GM21447 (cell line): Measurements from ENCODE around the gene WFDC2.

ENCODE experiments used
- ATAC-seq: cut with Tn5 transposase; IDR thresholded peaks from one replicate; pipeline ENCODE4 v1.9.1; 2021; ENCODE audit not compliant: unreplicated experiment

Gene WFDC2

DNA sequence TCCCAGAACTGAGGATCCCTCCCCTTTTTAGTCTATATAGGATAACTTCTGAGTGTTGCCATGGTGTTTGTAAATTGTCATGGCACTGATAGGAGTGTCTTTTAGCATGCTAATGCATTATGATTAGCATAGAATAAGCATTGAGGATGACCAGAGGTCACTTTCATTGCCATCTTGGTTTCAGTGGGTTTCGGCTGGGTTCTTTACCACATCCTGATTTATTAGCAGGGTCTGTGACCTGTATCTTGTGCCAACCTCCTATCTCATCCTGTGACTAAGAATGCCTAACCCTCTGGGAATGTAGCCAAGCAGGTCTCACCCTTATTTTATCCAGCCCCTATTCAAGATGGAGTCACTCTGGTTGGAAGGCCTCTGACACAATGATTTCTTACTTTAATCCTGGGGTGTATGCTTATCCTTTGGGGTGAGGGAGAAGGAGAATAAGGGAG, 19.6 kb downstream of the WFDC2 start:
- ATAC-seq = no peak

DNA sequence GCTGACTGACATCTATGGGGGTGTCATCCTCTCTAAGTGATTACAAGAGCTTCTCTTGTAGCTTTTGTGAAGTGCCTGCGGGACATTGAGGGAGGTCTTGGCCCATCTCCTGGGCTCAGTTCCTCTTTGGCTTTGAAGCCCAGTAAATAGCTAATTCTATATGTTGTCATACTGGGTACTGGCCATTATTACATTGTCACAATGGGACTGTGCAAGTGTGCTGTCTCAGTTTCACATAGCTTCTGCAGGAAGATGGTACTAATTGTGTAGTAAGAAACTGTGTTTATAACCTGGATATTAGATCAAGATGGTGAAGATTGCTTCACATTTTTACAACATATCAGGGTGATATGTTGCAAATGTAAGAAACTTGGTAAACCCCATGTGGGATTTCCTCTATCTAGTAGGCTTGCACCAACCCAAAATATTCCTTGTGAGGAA, 26.0 kb downstream of the WFDC2 start:
- no peak for ATAC-seq

DNA sequence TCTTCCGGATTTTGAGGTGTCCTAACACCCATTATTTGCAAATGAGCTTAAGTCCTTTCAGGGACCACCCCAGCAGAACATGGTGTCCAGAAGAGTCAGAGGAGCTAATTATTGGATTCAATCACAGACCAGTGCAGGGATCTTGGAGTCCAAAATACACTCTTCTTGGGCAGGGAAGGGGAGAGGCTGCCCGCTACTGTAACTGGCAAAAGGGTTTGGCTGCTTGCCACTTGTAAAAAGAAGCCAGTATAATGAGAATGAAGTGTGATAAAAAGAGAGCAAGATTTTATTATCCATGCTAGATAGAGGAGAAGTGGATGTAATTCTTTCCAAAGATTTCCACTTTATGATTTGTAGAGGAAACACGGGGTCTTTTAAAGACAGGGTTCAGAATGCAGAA, 26.6 kb downstream of the WFDC2 start:
- ATAC-seq = no peak

DNA sequence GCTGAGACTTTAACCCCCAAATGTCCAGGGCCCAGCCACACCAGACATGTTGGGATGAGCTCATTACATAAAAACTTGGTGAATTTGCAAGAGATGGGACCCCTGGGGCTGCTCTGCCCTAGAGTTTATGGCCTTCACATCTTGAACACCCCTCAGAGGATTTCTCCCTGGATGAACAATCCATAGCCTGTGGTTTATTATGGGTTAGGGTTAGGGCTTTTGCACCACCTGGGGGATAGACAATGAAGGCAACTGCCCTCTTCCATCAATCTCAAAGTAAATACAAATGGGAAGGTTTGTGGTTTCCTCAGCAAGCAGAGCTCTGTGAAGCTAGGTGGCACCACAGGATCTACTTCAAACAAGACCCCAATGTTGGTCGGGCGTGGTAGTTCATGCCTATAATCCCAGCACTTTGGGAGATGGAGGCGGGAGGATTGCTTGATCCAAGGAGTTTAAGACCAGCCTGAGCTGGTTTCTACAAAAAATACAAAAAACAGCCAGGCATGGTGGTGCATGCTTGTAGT, 28.5 kb downstream of the WFDC2 start:
- no peak for ATAC-seq

DNA sequence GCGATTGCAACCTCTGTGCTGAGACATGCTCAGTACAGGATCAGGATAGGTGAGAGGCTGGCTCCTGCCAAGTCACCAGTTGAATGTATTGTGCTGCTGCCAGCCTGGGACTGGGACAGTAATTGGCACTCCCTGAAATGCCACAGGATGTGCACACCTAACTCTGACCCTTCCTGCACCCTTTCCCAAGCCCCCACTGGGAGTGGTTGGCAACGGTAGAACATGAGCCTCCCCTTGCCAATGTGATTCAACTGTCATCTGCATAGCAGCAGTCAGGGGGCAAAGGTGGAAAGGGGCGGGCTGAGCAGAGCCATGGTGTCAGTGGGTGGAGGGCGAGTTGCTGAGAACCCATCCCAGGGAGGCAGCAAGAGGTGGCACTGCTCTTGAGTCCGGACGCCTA, 30.5 kb downstream of the WFDC2 start:
- no peak for ATAC-seq

DNA sequence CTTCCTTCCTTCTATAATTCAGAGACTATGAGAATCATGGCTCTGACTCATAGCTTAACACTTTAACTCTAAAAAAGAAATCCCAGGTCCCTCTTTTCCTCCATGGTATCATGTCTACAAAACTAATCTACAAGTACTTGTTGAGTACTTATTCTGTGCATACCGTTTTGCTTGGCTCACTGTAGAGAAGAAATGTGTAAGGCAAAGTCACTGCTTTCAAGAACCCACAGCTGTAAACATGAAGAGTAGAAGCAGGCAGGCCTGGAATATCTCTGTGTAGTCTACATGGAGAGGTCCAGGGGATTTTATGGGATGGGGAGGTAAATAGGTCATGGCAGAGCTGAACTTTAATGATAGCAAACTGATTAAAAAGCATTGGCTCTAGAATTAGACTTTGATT, 32.0 kb downstream of the WFDC2 start:
- ATAC-seq = no peak

DNA sequence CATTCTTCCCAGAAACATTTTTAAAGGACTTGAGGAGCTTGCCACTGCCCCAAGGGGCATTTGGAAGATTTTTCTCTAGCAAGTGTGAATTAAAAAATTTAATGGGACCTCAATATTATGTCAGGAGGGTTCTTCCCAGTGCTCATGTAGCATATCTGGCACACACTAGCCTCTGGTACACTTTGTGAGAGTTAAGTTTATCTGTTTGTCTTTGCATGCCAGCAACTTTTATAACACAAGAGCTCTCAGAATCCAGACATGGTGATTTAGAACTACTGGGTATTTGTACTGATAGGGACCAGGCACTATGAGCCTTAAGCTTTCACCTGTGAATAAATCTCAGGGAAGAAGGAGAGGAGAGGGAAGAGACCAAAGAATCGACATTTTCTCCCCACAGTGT, 33.0 kb downstream of the WFDC2 start:
- ATAC-seq = no peak

DNA sequence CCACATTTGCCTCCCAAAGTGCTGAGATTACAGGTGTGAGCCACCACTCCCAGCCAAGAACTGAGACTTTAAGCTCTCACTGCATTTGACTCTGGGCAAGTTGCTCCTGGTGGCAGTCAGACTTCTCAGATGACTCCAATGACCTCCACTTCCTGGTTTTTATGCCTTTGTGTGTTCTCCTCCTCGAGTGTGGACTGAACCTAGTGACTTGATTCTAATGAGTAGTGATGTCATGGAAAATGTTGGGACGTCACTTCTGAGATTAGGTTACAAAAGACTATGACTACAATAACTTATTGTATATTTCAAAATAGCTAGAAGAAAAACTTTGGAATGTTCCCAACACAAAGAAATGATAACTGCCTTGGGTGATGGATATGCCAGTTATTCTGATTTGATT, 33.9 kb downstream of the WFDC2 start:
- ATAC-seq = no peak

DNA sequence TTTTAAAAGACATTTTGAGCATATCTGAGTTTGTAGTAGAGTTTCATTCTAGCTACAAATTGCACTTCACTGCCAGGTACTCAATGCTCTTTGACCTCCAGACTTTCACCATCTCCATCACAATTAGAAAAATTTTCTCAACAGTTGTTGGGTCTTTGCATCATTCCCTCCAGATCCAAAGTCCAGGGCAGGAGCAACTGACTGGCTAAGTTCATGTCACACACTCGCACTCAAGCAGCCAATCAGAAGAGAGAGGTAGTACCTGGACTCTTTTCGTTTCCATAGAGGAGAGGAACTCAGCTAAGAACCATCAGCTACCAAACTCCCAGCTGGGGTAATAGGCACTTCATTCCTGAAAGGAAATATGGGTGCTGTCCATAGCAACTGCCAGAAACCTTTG, 36.8 kb downstream of the WFDC2 start:
- no peak for ATAC-seq

DNA sequence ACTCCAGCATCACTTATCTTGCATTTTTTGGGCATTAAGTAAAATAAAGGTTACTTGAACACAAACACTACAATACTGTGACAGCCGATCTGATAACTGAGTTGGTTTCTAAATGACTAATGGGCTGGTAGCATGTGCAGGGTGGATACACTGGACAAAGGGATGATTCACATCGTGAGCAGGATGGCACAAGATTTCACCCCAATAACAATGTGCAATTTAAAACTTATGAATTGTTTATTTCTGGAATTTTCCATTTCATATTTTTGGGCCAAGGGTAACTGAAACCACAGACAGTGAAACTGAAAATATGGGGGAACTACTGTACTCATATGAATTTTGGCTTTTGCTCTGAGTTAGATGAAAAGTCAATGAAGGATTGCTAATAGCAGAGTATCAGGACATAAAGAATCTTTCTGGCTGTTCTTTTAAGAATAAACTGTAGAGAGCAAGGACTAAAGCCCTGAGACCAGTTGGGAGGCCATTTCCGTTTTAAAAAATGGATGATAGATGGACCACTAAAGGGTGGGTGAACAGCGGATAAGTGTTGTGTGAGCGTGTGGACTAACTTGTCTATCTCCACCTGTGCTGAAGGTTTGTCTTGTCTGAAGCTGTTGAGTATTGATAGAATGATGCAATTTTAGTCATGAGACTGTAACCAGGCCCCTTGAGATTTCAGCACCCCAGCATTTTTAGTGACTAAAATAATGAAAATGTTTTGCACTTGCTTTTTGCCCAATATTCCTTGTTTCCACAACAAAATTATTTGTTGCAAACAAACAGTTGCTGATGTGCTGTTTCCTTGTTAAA, 37.7 kb downstream of the WFDC2 start:
- no peak for ATAC-seq

DNA sequence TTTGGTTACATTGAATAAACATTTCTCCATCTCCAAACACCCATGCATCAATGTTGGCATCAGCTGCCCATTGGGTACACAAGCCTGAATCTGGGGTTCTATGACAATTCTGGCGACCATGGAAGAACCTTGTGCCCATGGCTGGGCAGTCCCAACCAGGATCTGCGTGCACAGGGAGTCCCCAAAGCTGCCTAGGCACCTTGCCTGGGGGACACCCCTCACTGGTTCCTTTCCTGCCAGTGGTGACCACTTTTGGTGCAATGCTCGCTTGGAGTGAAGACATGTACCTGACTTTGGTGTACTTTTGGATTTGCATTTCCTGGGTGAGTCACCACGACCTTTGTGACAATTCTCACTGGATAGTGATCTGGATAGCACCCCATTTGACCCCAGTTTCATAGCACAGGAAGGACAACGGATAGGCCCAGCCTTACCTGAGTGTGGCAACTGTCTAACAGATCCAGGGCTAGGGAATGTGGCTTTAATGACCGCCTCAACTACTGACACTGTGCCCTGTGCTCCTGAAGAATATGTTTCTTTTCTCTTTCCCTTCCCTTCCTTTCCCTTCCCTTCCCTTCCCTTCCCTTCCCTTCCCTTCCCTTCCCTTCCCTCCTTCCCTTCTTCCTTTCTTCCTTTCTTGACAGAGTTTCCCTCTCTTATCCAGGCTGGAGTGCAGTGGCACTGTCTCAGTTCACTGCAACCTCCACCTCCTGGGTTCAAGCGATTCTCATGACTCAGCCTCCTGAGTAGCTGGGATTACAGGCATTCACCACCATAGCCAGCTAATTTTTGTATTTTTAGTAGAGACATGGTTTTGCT, 38.7 kb downstream of the WFDC2 start:
- no peak for ATAC-seq

DNA sequence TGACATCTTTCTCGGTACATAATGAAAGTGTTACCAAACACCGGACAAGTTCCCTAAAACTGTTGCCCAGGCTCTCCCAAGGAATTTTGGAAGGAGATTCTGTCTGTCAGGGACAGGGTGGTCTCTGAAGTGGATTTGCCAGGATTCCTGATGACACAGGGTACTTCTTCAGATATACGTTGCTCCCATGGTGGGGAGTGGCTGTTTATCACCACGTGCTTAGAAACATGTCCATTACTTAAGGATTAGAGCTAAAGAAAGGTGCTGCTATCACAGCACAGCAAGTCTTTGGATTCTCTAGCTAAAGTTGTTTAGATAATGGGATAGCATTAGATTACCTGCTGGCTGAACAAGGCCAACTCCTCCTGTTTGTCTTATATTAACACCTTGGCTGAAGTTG, 39.5 kb downstream of the WFDC2 start:
- ATAC-seq = no peak

DNA sequence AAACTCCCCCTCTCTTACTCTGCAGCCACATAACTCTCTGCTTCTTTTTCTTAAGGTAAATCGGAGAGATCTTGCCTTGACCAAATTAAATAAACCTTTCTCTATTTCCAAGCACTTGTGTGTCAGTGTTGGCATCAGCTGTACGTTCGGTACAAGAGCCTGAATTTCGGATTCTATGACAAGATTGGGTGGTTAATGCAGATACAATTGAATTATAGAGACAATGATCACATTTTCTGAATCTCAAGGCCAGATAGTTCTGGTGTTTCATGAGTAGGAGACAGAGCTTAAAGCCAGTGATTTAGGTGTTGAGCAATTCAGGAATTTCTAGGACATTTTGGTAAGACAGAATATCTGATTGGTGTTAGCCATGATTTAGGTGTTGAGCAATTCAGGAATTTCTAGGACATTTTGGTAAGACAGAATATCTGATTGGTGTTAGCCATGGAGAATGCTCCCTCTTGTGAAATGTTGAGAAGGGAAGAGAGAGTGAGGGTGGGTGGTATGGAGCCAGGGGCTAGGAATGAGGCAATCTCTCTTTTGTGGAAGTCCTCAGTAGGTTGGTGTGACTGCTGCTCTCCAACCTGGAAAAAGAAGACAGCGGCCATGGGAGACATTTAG, 40.8 kb downstream of the WFDC2 start:
- ATAC-seq = no peak

DNA sequence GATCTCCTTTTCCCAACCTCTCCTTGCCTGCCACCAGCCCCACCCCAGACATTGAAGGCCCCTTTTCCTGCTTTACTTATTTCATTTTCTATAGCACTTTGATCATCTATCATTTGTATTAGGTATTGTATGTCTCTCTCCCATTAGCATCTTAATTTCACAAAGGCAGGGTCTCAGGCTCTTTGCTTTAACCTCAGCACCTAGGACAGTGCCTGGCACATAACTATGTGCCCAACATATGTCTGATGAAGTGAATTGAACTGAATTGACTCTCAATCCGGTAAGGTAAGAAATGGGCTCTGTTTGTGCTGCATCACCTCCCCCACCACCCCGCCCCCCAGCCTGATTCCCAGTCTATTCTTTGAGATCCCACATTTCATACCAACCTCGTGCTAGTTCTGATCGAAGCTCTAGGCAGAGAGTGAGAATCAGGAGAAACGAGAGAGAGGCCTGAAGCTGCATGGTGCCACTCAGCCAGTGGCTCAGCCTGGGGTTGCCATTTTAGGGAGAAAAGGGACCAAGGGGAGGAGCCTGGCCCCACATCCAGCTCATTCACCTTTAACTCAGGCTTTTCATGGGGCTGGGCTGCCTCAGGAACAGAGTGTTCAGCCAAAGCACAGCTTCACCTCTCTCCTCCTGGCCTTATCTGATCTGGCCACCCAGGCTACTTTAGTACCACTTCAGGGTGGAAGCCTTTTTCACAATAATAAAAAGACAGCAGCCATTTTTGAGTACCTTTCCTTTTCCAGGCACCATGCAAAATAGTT, 45.8 kb downstream of the WFDC2 start, which contains the start of gene SPINT3:
TSS of gene SPINT3 (minus strand) at position 476 of the 767 bp plus-strand sequence. CDS start at position 462, 14 bp downstream.
- ATAC-seq = no peak

DNA sequence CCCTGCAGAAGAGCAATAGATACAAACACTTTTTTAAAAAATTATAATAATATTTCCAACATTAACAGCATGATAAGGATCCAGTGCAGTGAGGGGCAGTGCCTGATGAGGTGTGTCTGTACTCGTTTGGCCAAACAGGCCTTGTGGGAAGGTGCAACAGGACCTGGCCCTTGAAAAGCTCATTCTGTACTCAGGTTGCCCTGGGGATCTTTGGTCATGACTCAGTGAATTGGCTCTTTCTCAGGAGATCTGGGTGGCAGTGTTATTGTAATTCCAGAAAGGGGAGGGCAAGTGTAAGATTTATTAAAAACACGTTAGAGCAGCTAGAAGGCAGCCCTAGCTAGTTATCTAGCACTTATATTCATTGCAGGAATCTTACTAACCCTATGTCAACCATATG, 48.7 kb downstream of the WFDC2 start:
- ATAC-seq = no peak

DNA sequence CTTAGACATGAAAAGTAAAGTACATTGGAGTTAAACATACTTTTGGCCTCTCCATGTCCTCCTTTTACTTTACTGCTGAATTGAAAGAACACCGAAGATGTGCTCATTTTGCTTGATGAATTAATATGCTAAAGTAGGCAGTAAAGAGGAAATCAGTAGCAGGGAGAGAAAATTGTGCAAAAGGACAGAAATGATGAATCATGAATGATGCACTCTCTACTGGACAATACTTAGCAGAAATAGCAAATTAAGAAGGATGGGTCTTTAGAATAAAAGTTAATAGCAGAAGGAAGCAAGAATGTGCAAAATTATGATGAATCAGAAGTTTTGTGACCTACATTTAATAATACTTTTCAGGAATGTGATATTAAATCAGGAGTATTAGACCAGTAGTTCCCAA, 54.3 kb downstream of the WFDC2 start:
- ATAC-seq = no peak

DNA sequence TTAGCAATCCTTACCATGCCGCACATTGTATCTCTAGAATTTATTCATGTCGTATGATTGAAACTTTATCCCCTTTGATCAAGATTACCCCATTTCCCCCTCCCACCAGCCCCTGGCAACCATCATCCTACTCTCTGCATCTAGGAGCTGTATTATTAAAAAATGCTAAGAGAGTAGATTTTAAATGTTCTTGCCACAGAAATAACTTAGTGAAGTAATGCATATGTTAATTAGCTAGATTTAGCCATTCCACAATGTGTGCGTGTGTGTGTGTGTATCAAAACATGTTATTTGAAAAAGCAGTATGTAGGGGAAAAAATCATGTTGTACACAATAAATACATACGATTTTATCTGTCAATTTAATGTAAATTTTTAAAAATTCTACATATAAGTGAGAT, 57.7 kb downstream of the WFDC2 start:
- no peak for ATAC-seq
